ENCODE results near the gene OR1E2.
A peak's percentile ranks its signal among the peaks of the same experiment; 100 is the strongest.
"Not testable (repeated sequence)": the region's sequence is repeated elsewhere in the genome, so short reads cannot be mapped to it uniquely, and the experiment has no call there.

The OR1E2 gene

GRCh38 chr17:3433741-3434140 is at the start of gene OR1E2:
Gene OR1E2 (minus strand): TSS chr17:3433841. CDS start chr17:3433841, 0 bp downstream.
- DNase-seq, result no peak

GRCh38 chr17:3482852-3483251 is 49.2 kb upstream of the OR1E2 start:
- no peak for DNase-seq

GRCh38 chr17:3479988-3480387 is 46.3 kb upstream of the OR1E2 start:
- no peak for DNase-seq

GRCh38 chr17:3475812-3476610 is 42.4 kb upstream of the OR1E2 start, which contains the start of gene ASPA:
Gene ASPA (plus strand): TSS chr17:3475997. CDS start chr17:3476160, 163 bp downstream.
- peak in 1 of 14 donors; percentile 27 for DNase-seq

- peak in 2 of 14 donors; percentile 9 to 43 for DNase-seq
Observed at GRCh38 chr17:3475251-3475685, 41.6 kb upstream of the OR1E2 start.

- no peak for DNase-seq
Observed at GRCh38 chr17:3474212-3474611, 40.6 kb upstream of the OR1E2 start.

- DNase-seq, result no peak
Observed at GRCh38 chr17:3472137-3472536, 38.5 kb upstream of the OR1E2 start.

GRCh38 chr17:3471599-3471998 is 38.0 kb upstream of the OR1E2 start, which contains the start of gene SPATA22:
Gene SPATA22 (minus strand): TSS chr17:3471819. CDS start chr17:3469325, 2,494 bp downstream.
- DNase-seq, result no peak

GRCh38 chr17:3469529-3469928 is 35.9 kb upstream of the OR1E2 start:
- no peak for DNase-seq

GRCh38 chr17:3466355-3466754 is 32.7 kb upstream of the OR1E2 start:
- DNase-seq, result not testable (repeated sequence)

- no peak for DNase-seq
Observed at GRCh38 chr17:3448059-3448665, 14.5 kb upstream of the OR1E2 start.

- DNase-seq, result no peak
Observed at GRCh38 chr17:3447625-3448024, 14.0 kb upstream of the OR1E2 start.

GRCh38 chr17:3440451-3440850 is 6.8 kb upstream of the OR1E2 start:
- no peak for DNase-seq

- no peak for DNase-seq
Observed at GRCh38 chr17:3438368-3438767, 4.7 kb upstream of the OR1E2 start.

- not testable (repeated sequence) for DNase-seq
Observed at GRCh38 chr17:3433215-3433614, 426 bp downstream of the OR1E2 start.

GRCh38 chr17:3418222-3418621 is 15.4 kb downstream of the OR1E2 start:
- DNase-seq, result no peak

- DNase-seq, result no peak
Observed at GRCh38 chr17:3415610-3416009, 18.0 kb downstream of the OR1E2 start.

- not testable (repeated sequence) for DNase-seq
Observed at GRCh38 chr17:3412216-3412615, 21.4 kb downstream of the OR1E2 start.

GRCh38 chr17:3411070-3411469 is 22.6 kb downstream of the OR1E2 start, which contains the start of gene OR3A3:
Gene OR3A3 (plus strand): TSS chr17:3411370.
- DNase-seq, result no peak

- not testable (repeated sequence) for DNase-seq
Observed at GRCh38 chr17:3403856-3404255, 29.8 kb downstream of the OR1E2 start.

GRCh38 chr17:3401786-3402185 is 31.9 kb downstream of the OR1E2 start:
- DNase-seq, result no peak

GRCh38 chr17:3400055-3400454 is 33.6 kb downstream of the OR1E2 start:
- no peak for DNase-seq

- no peak for DNase-seq
Observed at GRCh38 chr17:3398310-3398709, 35.3 kb downstream of the OR1E2 start, which contains the start of gene OR1E1. Gene OR1E1 (minus strand): TSS chr17:3398410. CDS start chr17:3398410, 0 bp downstream.

GRCh38 chr17:3397801-3398200 is 35.8 kb downstream of the OR1E2 start:
- not testable (repeated sequence) for DNase-seq
